GM21825 (cell line): ENCODE measurements around the gene PBX1.

Experiments
- ATAC-seq: cut with Tn5 transposase; IDR thresholded peaks from one replicate; pipeline ENCODE4 v1.9.1; 2021; ENCODE audit warnings: mild to moderate bottlenecking, moderate library complexity; ENCODE audit not compliant: unreplicated experiment

Gene PBX1

GRCh38 chr1:164562947-164563520 is 4.0 kb downstream of the PBX1 start:
- no peak for ATAC-seq

- no peak for ATAC-seq
These were observed 4.9 kb downstream of the PBX1 start for GRCh38 chr1:164563721-164564360.

GRCh38 chr1:164564378-164564777 is 5.4 kb downstream of the PBX1 start:
- ATAC-seq, result no peak

GRCh38 chr1:164565357-164565756 is 6.4 kb downstream of the PBX1 start:
- no peak for ATAC-seq

- ATAC-seq, result no peak
These were observed 8.8 kb downstream of the PBX1 start for GRCh38 chr1:164567774-164568173.

GRCh38 chr1:164569241-164569640 is 10.3 kb downstream of the PBX1 start:
- ATAC-seq, result no peak

- ATAC-seq, result no peak
These were observed 10.9 kb downstream of the PBX1 start for GRCh38 chr1:164569866-164570265.

- no peak for ATAC-seq
These were observed 12.3 kb downstream of the PBX1 start for GRCh38 chr1:164571333-164571732.

- ATAC-seq, result no peak
These were observed 16.4 kb downstream of the PBX1 start for GRCh38 chr1:164575356-164575886.

GRCh38 chr1:164576291-164577271 is 17.6 kb downstream of the PBX1 start:
- ATAC-seq, result no peak

- no peak for ATAC-seq
These were observed 18.3 kb downstream of the PBX1 start for GRCh38 chr1:164577291-164577690.

GRCh38 chr1:164578479-164579200 is 19.7 kb downstream of the PBX1 start:
- ATAC-seq, result no peak

- no peak for ATAC-seq
These were observed 20.4 kb downstream of the PBX1 start for GRCh38 chr1:164579381-164579780.

- ATAC-seq, result no peak
These were observed 22.8 kb downstream of the PBX1 start for GRCh38 chr1:164581762-164582161.

GRCh38 chr1:164583196-164583595 is 24.2 kb downstream of the PBX1 start:
- no peak for ATAC-seq

GRCh38 chr1:164583835-164584539 is 25.0 kb downstream of the PBX1 start:
- ATAC-seq, result no peak

GRCh38 chr1:164586591-164586990 is 27.6 kb downstream of the PBX1 start:
- no peak for ATAC-seq

GRCh38 chr1:164587617-164588501 is 28.9 kb downstream of the PBX1 start:
- no peak for ATAC-seq
